SU-DHL-6 (cell line): ENCODE measurements around the gene HMGN5.

Experiments used
- CTCF ChIP-seq: fragments of 200-600 bp; sonication (generic); IDR thresholded peaks from one replicate; pipeline ENCODE4 v1.5.1; 2017; ENCODE audit warnings: antibody characterized with exemption, mild to moderate bottlenecking, low read length, moderate library complexity; ENCODE audit not compliant: insufficient read depth, poor library complexity, severe bottlenecking
- EZH2phosphoT487 ChIP-seq: fragments of 200-600 bp; sonication (generic), shearing (Covaris generic); conservative IDR thresholded peaks from 2 replicates; pipeline ENCODE4 v1.6.1; 2018; ENCODE audit warnings: mild to moderate bottlenecking, antibody characterized with exemption, low read length, moderate library complexity, mixed read lengths

- TF ChIP-seq CTCF (no peak), EZH2phosphoT487 (no peak)
Measured at GRCh38 chrX:81232218-81232617, 30.5 kb upstream of the HMGN5 start.
